Parathyroid adenoma (tissue), 2 donors: ENCODE results near the gene BDH1.

Experiments used
- H2AFZ ChIP-seq: fragments of 300-600 bp; sonication (generic); one replicate; pipeline ENCODE4 v1.7.0; 2017; ENCODE audit warnings: antibody characterized with exemption, mild to moderate bottlenecking
- H3K27ac ChIP-seq: fragments of 300-600 bp; sonication (generic); one replicate; pipeline ENCODE4 v1.7.0; 2017
- H3K27me3 ChIP-seq: fragments of 300-600 bp; sonication (generic); one replicate; pipeline ENCODE4 v1.7.0; 2017; ENCODE audit warnings: low read length; ENCODE audit not compliant: control insufficient read depth, insufficient read depth
- H3K36me3 ChIP-seq: fragments of 300-600 bp; sonication (generic); one replicate; pipeline ENCODE4 v1.7.0; 2017; ENCODE audit warnings: low read length; ENCODE audit not compliant: control insufficient read depth, insufficient read depth
- H3K4me1 ChIP-seq: fragments of 300-600 bp; sonication (generic); one replicate; pipeline ENCODE4 v1.7.0; 2017; ENCODE audit warnings: control low read depth
- H3K4me2 ChIP-seq: fragments of 300-600 bp; sonication (generic); one replicate; pipeline ENCODE4 v1.7.0; 2017; ENCODE audit warnings: low read length
- H3K4me3 ChIP-seq: fragments of 300-600 bp; sonication (generic); one replicate; pipeline ENCODE4 v1.7.0; 2017; ENCODE audit warnings: low read depth, low read length
- H3K79me2 ChIP-seq: fragments of 300-600 bp; sonication (generic); one replicate; pipeline ENCODE4 v1.7.0; 2017; ENCODE audit warnings: control low read depth
- H3K9ac ChIP-seq: fragments of 300-600 bp; sonication (generic); one replicate; pipeline ENCODE4 v1.7.0; 2017; ENCODE audit warnings: mild to moderate bottlenecking
- H3K9me3 ChIP-seq: fragments of 300-600 bp; sonication (generic); one replicate; pipeline ENCODE4 v1.7.0; 2017; ENCODE audit warnings: low read length; ENCODE audit not compliant: control insufficient read depth
- TF ChIP-seq, protein P1 (sequence below): fragments of 300-600 bp; sonication (generic); IDR thresholded peaks from one replicate; pipeline ENCODE4 v1.7.0; 2017; ENCODE audit warnings: antibody characterized with exemption, mild to moderate bottlenecking
- donor health status: primary hyperparathyroidism.

BDH1 gene

DNA sequence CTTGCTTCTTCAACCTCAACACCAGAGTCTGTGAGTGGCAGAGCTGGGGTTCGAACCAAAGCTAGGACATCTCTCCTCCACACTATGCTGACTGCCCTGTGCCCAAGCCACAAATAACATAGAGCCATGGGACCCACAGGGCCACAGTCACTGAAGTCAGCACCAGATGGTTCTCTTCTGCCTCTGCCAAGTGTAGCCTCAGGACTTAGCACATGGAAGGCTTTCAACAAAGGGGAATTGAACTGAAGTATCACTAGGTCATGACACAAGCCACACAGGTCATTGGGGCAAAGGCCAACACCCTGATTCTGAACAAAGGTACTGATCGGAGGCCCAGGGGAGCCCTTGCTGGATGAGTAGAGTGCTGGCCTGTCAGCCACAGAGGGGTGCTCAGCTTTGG lies 83.6 kb downstream of the BDH1 start:
- no peaks in the 10 kb centered on the region for H3K9me3 ChIP-seq
- TF ChIP-seq, protein P1, sequence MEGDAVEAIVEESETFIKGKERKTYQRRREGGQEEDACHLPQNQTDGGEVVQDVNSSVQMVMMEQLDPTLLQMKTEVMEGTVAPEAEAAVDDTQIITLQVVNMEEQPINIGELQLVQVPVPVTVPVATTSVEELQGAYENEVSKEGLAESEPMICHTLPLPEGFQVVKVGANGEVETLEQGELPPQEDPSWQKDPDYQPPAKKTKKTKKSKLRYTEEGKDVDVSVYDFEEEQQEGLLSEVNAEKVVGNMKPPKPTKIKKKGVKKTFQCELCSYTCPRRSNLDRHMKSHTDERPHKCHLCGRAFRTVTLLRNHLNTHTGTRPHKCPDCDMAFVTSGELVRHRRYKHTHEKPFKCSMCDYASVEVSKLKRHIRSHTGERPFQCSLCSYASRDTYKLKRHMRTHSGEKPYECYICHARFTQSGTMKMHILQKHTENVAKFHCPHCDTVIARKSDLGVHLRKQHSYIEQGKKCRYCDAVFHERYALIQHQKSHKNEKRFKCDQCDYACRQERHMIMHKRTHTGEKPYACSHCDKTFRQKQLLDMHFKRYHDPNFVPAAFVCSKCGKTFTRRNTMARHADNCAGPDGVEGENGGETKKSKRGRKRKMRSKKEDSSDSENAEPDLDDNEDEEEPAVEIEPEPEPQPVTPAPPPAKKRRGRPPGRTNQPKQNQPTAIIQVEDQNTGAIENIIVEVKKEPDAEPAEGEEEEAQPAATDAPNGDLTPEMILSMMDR = no peak
- no peaks in the 10 kb centered on the region for H3K36me3 ChIP-seq
- no peak overlapping the region for H3K9ac ChIP-seq
- no peaks in the 10 kb centered on the region for H3K79me2 ChIP-seq
- H3K27ac ChIP-seq = no peak overlapping the region
- H2AFZ ChIP-seq = no peak overlapping the region
- no peaks in the 10 kb centered on the region for H3K4me1 ChIP-seq
- H3K4me3 ChIP-seq = no peak overlapping the region
- no peaks in the 10 kb centered on the region for H3K27me3 ChIP-seq
- no peak overlapping the region for H3K4me2 ChIP-seq

DNA sequence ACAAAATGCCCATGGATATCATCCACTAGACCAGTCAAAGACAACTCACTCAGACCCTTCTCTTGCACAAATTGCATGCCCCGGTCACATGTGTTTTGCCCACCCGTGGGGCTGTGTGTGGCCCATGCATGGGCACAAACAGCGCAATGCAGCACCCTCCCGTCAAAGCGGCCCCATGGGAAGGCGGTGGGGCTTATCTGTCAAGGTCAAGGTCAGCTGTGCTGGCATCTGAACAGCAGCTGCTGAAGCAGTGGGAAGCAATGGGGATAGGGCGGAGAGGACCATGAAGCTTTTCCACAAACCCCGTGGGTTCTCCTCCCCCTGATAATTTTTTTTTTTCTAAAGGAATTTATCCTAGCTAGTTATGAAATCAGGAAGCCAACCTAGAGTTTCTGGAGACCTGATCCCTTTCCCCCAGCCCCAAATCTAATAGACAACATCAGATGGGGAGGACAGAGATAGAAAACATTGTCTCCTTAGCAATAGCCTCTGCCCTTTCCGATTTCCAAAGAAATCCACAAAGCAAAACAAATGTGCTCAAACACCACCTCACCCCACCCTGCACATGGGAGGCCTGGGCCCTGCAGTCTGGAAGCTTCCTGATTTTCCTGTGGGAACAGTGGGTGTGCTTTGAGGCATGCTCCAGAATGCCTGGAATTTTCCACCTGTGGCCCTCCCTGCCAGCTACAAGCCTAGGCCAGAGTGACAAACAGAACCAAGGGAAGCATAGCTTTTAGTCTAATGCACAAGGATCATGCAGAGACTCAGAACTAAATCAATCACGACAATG lies 84.4 kb downstream of the BDH1 start:
- Histone ChIP-seq H3K27ac (no peak overlapping the region), H3K79me2 (no peaks in the 10 kb centered on the region), H2AFZ (no peak overlapping the region), H3K4me3 (no peak overlapping the region), H3K27me3 (no peaks in the 10 kb centered on the region), H3K9ac (no peak overlapping the region), H3K4me1 (no peaks in the 10 kb centered on the region), H3K4me2 (no peak overlapping the region), H3K36me3 (no peaks in the 10 kb centered on the region), H3K9me3 (no peaks in the 10 kb centered on the region)
- TF ChIP-seq, protein P1 = no peak

DNA sequence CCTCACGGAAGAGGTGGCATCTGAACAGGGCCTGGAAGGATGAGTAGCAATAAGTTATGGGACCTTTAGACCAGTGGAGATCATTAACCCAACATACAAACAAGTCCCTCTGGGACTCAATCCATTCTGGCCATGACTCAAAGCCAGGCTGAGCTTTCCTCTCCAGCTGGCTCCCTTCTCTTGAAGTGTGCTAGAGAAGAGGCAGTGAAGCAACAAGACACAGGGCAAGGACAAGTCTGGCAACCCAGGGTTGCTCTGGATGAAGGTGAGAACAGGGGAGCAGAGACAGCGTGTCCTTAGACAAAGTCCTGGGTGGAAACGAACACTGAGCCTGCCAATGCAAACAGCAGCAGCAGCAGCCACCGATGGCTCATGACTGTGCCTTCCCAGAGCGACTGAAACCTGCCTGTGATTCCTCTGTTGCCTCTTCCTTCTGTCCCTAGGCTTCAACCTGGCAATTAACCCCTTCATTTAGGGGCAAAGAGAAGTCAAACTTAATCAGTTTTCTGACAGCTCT lies 86.8 kb downstream of the BDH1 start:
- no peak overlapping the region for H2AFZ ChIP-seq
- H3K9ac ChIP-seq = no peak overlapping the region
- no peaks in the 10 kb centered on the region for H3K27me3 ChIP-seq
- H3K4me1 ChIP-seq = no peaks in the 10 kb centered on the region
- H3K79me2 ChIP-seq = no peaks in the 10 kb centered on the region
- no peaks in the 10 kb centered on the region for H3K9me3 ChIP-seq
- TF ChIP-seq, protein P1 = no peak
- no peaks in the 10 kb centered on the region for H3K36me3 ChIP-seq
- no peak overlapping the region for H3K4me2 ChIP-seq
- no peak overlapping the region for H3K4me3 ChIP-seq
- H3K27ac ChIP-seq = no peak overlapping the region

DNA sequence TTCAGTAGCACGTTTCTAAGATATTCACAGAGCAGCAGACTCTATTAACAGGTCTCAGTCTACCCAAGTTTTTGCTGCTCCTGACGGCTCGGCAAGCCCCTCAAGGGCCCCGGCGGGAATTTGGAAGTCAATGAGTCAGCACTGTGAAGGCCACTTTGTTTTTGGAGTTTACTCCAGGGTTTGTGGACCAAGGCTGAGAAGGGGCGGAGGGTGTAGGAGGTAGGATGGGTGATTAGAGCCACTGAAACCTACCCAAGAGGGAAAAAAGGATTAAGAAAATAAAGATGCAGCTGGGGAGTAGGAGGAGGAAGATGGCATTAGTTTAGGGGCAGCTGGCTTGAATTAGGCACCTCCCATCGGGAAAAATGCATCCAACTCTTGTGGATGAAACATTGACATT lies 87.6 kb downstream of the BDH1 start:
- no peaks in the 10 kb centered on the region for H3K4me1 ChIP-seq
- no peak overlapping the region for H3K4me2 ChIP-seq
- TF ChIP-seq, protein P1 = no peak
- H2AFZ ChIP-seq = no peak overlapping the region
- H3K9ac ChIP-seq = no peak overlapping the region
- no peaks in the 10 kb centered on the region for H3K36me3 ChIP-seq
- H3K27me3 ChIP-seq = no peaks in the 10 kb centered on the region
- H3K79me2 ChIP-seq = no peaks in the 10 kb centered on the region
- no peaks in the 10 kb centered on the region for H3K9me3 ChIP-seq
- H3K27ac ChIP-seq = no peak overlapping the region
- H3K4me3 ChIP-seq = no peak overlapping the region
